Measurements from ENCODE around the gene KIAA1671. TPM values are rescaled to one million over a fixed set of nuclear protein-coding genes. Genes with fewer than 3 reads are reported as not detected.

KIAA1671 gene
- total and polyA plus RNA-seq, 9 of the 15 experiments (the other 6 are each of a cell fraction or from before 2014, with no cell fraction given): under 0.01 to 0.11 (median 0.02) TPM; not detected in 5

- H3K27ac ChIP-seq (ENCODE audit: extremely low read depth, low read depth, low read length): no peak overlapping the region
Observed at GRCh38 chr22:25167082-25167481, 214.6 kb downstream of the KIAA1671 start.

More at GRCh38 chr22:25167082-25167481, 214.6 kb downstream of the KIAA1671 start:
- ChIA-PET POLR2A (interaction anchor here (0.5 kb wide), 1 partner anchor 1007 kb away, joined by 3 read pairs; no protein-coding TSS in a partner anchor), CTCF (ENCODE audit: low intra/inter-chr PET ratio) (no interaction called here)
- no peak for ATAC-seq
- BruUV-seq (replicated peaks): no TSS peak
- Histone ChIP-seq H3K9me3 (replicated peaks; ENCODE audit: control insufficient read depth, insufficient read depth, low read depth, low read length) (no peaks in the 10 kb centered on the region), H3K9ac (ENCODE audit: insufficient read depth in 1 of 2, low read depth in 2 of 2, low read length in 2 of 2) (no peak overlapping the region), H3K79me2 (ENCODE audit: control insufficient read depth, insufficient read depth, low read length) (no peaks in the 10 kb centered on the region), H3K4me2 (ENCODE audit: insufficient read depth, low read length) (no peak overlapping the region), H3K27me3 (ENCODE audit: control insufficient read depth in 2 of 2, insufficient read depth in 2 of 2, low read length in 2 of 2) (peaks cover 0 to 12% of the 10 kb centered on the region in 2 experiments; a peak in 4 of 5 replicates), H3K4me3 (no peak overlapping the region), H4K20me1 (replicated peaks; ENCODE audit: control insufficient read depth, insufficient read depth, low read length) (no peaks in the 10 kb centered on the region), H2AFZ (ENCODE audit: low read depth, low read length) (no peak overlapping the region), H3K36me3 (ENCODE audit: control insufficient read depth, insufficient read depth, low read length) (no peaks in the 10 kb centered on the region), H3K9me1 (ENCODE audit: control insufficient read depth, insufficient read depth, low read length) (no peaks in the 10 kb centered on the region), H3K4me1 (replicated peaks in 1 of 2; ENCODE audit: control insufficient read depth in 2 of 2, insufficient read depth in 2 of 2, low read length in 2 of 2) (no peaks in the 10 kb centered on the region)
- in situ Hi-C loops (cut with MboI): no loop called here
- no peak for FAIRE-seq
- DNase-seq (ENCODE audit: extremely low read depth in 1 of 4, low spot score in 3 of 4): no peak
- 2% methylated on average over 5 of the region's 7 CpGs for WGBS (ENCODE audit: insufficient coverage, low coverage, missing lambda C conversion rate)
- no peak for TF ChIP-seq RFX1 (IDR thresholded peaks at IDR 0.05)
- TF ChIP-seq U2AF2 (optimal IDR thresholded peaks at IDR 0.05; ENCODE audit: low read depth, low read length): no peak
- TF ChIP-seq ZNF583 (CRISPR knock-in tag; IDR thresholded peaks at IDR 0.05): no peak
- no peak for TF ChIP-seq PTBP1 (IDR thresholded peaks at IDR 0.05; ENCODE audit: low read depth, low read length)
- no peak for TF ChIP-seq BRF1 (IDR thresholded peaks at IDR 0.05; ENCODE audit: borderline replicate concordance, extremely low read depth, insufficient read length)
- TF ChIP-seq, protein P1, sequence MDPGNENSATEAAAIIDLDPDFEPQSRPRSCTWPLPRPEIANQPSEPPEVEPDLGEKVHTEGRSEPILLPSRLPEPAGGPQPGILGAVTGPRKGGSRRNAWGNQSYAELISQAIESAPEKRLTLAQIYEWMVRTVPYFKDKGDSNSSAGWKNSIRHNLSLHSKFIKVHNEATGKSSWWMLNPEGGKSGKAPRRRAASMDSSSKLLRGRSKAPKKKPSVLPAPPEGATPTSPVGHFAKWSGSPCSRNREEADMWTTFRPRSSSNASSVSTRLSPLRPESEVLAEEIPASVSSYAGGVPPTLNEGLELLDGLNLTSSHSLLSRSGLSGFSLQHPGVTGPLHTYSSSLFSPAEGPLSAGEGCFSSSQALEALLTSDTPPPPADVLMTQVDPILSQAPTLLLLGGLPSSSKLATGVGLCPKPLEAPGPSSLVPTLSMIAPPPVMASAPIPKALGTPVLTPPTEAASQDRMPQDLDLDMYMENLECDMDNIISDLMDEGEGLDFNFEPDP (CRISPR knock-in tag; IDR thresholded peaks at IDR 0.05): no peak
- TF ChIP-seq, protein P2, sequence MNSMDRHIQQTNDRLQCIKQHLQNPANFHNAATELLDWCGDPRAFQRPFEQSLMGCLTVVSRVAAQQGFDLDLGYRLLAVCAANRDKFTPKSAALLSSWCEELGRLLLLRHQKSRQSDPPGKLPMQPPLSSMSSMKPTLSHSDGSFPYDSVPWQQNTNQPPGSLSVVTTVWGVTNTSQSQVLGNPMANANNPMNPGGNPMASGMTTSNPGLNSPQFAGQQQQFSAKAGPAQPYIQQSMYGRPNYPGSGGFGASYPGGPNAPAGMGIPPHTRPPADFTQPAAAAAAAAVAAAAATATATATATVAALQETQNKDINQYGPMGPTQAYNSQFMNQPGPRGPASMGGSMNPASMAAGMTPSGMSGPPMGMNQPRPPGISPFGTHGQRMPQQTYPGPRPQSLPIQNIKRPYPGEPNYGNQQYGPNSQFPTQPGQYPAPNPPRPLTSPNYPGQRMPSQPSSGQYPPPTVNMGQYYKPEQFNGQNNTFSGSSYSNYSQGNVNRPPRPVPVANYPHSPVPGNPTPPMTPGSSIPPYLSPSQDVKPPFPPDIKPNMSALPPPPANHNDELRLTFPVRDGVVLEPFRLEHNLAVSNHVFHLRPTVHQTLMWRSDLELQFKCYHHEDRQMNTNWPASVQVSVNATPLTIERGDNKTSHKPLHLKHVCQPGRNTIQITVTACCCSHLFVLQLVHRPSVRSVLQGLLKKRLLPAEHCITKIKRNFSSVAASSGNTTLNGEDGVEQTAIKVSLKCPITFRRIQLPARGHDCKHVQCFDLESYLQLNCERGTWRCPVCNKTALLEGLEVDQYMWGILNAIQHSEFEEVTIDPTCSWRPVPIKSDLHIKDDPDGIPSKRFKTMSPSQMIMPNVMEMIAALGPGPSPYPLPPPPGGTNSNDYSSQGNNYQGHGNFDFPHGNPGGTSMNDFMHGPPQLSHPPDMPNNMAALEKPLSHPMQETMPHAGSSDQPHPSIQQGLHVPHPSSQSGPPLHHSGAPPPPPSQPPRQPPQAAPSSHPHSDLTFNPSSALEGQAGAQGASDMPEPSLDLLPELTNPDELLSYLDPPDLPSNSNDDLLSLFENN (IDR thresholded peaks at IDR 0.05; ENCODE audit: low read depth in 2 of 2, low read length in 2 of 2): no peak
- no peak for TF ChIP-seq ZNF324 (CRISPR knock-in tag; IDR thresholded peaks at IDR 0.05)
- intact Hi-C loops (cut with micrococcal nuclease): loop anchor here (5.0 kb wide), 1 partner anchor 85 kb away; no protein-coding TSS in a partner anchor
